NCI-H2029 (cell line): ENCODE results near the gene KLF3.

Experiments
- DNase-seq: peaks from one replicate; lab custom pipeline; 2025; lab: John Stamatoyannopoulos, UW

KLF3 gene

GRCh38 chr4:38698176-38698575 is 34.2 kb downstream of the KLF3 start:
- DNase-seq = no peak

GRCh38 chr4:38699112-38699511 is 35.1 kb downstream of the KLF3 start:
- no peak for DNase-seq

- no peak for DNase-seq
Observed at GRCh38 chr4:38703635-38704034, 39.6 kb downstream of the KLF3 start.

- no peak for DNase-seq
Observed at GRCh38 chr4:38704622-38705154, 40.7 kb downstream of the KLF3 start.

GRCh38 chr4:38706301-38706700 is 42.3 kb downstream of the KLF3 start:
- no peak for DNase-seq

- no peak for DNase-seq
Observed at GRCh38 chr4:38710053-38710452, 46.1 kb downstream of the KLF3 start.

- DNase-seq = no peak
Observed at GRCh38 chr4:38711066-38711465, 47.1 kb downstream of the KLF3 start.

GRCh38 chr4:38715050-38715449 is 51.1 kb downstream of the KLF3 start:
- no peak for DNase-seq

- DNase-seq = no peak
Observed at GRCh38 chr4:38716256-38716655, 52.3 kb downstream of the KLF3 start.

- no peak for DNase-seq
Observed at GRCh38 chr4:38717604-38718003, 53.6 kb downstream of the KLF3 start.

- DNase-seq = no peak
Observed at GRCh38 chr4:38723114-38723513, 59.1 kb downstream of the KLF3 start.

- no peak for DNase-seq
Observed at GRCh38 chr4:38723726-38724474, 59.9 kb downstream of the KLF3 start.

- no peak for DNase-seq
Observed at GRCh38 chr4:38724475-38724808, 60.4 kb downstream of the KLF3 start.

- DNase-seq = peak; percentile 79
Observed at GRCh38 chr4:38728631-38729141, 64.7 kb downstream of the KLF3 start.

- DNase-seq = no peak
Observed at GRCh38 chr4:38730493-38730829, 66.5 kb downstream of the KLF3 start.

GRCh38 chr4:38730830-38731646 is 67.0 kb downstream of the KLF3 start:
- DNase-seq = peak; percentile 35

- DNase-seq = no peak
Observed at GRCh38 chr4:38733663-38734062, 69.7 kb downstream of the KLF3 start.

- peak; percentile 29 for DNase-seq
Observed at GRCh38 chr4:38734446-38734845, 70.4 kb downstream of the KLF3 start.

GRCh38 chr4:38734911-38735310 is 70.9 kb downstream of the KLF3 start:
- DNase-seq = peak; percentile 29

- DNase-seq = no peak
Observed at GRCh38 chr4:38735870-38736269, 71.9 kb downstream of the KLF3 start.

- peak; percentile 3 for DNase-seq
Observed at GRCh38 chr4:38738940-38739803, 75.2 kb downstream of the KLF3 start.

- DNase-seq = no peak
Observed at GRCh38 chr4:38740303-38740702, 76.3 kb downstream of the KLF3 start.
